GM18909 (cell line): ENCODE data around the gene DNAJC1.
"Not testable (repeated sequence)": the region's sequence is repeated elsewhere in the genome, so short reads cannot be mapped to it uniquely, and the experiment has no call there.

Source experiments
- ATAC-seq: cut with Tn5 transposase; IDR thresholded peaks from one replicate; pipeline ENCODE4 v1.9.1; 2021; ENCODE audit warnings: mild to moderate bottlenecking; ENCODE audit not compliant: unreplicated experiment, poor library complexity

The DNAJC1 gene

DNA sequence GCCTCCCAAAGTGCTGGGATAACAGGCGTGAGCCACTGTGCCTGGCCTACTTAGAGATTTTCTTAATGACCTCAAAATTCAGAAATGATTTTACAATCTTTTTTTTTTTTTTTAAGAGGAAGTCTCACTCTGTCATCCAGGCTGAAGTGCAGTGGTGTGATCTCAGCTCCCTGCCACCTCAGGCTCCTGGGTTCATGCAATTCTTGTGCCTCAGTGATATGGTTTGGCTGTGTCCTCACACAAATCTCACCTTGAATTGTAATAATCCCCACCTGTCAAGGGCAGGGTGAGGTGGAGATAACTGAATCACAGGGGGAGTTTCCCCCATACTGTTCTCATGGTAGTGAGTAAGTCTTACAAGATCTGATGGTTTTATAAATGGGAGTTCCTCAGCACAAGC lies 159.9 kb downstream of the DNAJC1 start:
- ATAC-seq, result no peak

DNA sequence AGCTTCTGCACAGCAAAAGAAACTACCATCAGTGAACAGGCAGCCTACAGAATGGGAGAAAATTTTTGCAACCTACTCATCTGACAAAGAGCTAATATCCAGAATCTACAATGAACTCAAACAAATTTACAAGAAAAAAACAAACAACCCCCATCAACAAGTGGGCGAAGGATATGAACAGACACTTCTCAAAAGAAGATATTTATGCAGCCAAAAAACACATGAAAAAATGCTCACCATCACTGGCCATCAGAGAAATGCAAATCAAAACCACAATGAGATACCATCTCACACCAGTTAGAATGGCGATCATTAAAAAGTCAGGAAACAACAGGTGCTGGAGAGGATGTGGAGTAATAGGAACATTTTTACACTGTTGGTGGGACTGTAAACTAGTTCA lies 162.3 kb downstream of the DNAJC1 start:
- ATAC-seq, result not testable (repeated sequence)

DNA sequence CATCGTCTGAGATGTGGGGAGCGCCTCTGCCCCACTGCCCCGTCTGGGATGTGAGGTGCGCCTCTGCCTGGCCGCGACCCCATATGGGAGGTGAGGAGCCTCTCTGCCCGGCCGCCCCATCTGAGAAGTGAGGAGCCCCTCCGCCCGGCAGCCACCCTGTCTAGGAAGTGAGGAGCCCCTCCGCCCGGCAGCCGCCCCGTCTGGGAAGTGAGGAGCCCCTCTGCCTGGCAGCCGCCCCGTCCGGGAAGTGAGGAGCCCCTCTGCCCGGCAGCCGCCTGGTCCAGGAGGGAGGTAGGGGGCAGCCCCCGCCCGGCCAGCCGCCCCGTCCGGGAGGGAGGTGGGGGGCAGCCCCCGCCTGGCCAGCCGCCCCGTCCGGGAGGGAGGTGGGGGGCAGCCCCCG lies 166.0 kb downstream of the DNAJC1 start:
- not testable (repeated sequence) for ATAC-seq

DNA sequence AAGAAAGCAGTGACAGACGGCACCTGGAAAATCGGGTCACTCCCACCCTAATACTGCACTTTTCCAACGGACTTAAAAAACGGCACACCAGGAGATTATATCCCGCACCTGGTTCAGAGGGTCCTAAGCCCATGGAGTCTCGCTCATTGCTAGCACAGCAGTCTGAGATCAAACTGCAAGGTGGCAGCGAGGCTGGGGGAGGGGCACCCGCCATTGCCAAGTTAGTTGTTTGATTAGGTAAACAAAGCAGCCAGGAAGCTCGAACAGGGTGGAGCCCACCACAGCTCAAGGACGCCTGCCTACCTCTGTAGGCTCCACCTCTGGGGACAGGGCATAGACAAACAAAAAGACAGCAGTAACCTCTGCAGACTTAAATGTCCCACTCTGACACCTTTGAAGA lies 169.0 kb downstream of the DNAJC1 start:
- ATAC-seq, result not testable (repeated sequence)

DNA sequence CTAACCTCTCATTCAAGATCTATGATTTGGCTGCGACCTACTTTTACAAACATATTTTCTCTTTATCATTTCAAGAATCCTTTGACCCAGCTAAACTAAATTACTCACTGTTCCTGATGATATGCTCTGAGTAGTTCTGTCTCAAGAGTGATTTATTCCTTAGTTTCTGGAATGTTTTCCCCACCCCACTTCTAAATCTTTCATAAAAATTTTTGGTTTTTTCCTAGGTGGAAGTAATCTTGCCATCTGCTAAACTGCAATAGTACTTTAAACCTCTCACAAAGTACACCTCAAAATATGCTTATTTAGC lies 170.8 kb downstream of the DNAJC1 start:
- ATAC-seq, result no peak

DNA sequence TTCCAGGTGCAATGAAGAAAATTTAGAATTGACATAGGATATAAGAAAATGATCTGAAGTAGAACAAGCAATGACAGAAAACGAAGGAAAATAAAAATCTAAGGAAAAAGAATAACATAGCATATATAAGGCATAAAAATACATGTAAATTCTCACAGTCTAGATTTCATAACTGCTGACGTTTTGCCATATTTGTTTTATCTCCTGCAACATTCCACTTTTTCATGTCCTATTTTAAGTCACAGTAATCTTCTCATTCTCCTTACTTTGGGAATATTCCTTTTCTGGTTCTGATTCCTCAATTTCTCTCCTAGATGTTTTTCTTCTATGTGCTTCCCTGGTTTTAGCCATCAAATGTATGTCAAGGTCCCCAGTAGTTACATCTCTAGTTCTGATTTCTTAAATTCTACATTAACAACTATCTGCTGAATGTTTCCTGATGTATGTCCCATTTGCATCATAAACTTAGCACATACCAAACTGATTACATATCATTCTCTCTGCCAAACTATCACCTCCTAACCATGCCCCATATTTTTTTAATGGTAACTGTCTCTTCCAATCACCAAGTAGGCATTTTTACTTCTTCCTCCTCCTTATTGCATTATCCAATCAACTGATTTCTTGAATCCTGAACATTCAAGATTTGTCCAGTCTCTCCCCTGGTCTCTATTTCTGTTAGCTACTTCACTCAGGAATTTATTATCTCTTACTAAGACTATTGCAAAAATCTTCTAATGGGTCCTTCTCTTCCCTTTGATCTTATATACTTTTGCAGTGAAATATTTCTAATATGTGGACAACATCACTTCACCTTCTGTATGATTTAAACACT lies 171.3 kb downstream of the DNAJC1 start:
- no peak for ATAC-seq

DNA sequence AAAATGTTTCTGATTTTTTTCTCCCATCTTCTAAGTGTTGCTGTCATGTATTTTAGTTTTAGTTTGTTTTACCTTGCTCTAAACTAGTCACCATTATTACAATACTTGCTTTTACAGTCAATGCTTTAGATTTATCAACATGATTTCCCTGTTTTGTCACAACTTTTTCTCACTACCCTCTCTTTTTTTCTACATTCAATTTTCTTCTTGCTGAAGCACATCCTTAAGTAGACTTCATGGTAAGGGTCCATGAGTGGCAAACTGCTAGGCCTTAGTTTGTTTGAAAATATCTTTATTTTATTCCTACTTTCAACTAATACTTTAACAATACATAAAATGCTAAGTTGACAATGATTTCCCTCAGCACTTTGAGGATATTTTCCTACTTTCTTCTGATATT lies 173.5 kb downstream of the DNAJC1 start:
- no peak for ATAC-seq

DNA sequence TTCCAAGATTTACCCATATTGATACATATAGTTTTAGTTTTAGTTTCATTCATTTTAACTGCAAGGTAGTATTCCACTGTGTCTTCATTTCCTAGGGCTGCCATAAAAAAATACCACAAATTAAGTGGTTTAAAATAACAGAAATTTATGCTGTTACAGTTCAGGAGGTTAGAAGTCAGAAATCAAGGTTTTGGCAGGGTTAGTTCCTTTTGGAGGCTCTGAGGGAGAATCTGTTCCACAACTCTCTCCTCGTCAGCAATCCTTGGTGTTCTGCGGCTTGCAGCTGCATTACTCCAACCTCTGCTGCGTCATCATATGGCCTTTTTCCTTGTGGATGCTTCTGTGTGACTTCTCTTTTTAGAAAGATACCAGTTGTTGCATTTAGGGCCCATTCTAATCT lies 176.2 kb downstream of the DNAJC1 start:
- ATAC-seq, result no peak

DNA sequence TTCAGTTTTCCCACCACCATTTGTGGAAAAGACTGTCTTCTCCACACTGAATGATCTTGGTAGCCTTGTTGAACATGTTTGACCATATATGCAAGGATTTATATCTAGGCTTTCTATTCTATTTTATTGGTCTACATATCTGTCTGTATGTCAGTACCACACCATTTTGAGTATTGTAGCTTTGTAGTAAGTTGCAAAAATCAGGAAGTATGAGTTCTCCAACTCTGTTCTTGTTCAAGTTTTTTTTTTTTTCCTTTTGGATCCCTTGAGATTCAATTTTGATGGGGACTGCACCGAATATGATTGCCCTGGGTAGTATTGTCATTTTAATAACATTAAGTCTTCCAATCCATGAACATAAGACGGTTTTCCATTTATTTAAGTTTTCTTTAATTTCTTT lies 176.8 kb downstream of the DNAJC1 start:
- ATAC-seq, result no peak

DNA sequence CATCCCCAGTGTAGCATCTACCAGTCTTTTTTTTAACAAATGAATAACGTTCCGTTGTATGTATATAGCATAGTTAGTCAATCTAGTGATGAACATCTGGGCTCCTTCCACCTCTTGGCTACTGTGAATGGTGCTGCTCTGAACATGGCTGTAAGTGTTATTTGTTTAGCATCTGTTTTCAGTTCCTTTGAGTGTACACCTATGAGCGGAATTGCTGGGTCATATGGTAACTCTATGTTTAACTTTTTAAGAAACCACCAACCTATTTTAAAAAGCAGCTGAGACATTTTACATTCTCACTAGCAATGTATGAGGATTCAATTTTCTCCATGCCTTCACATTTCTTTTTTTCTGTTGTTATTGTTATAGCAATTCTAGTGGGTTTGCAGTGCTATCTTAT lies 178.2 kb downstream of the DNAJC1 start:
- ATAC-seq, result no peak

DNA sequence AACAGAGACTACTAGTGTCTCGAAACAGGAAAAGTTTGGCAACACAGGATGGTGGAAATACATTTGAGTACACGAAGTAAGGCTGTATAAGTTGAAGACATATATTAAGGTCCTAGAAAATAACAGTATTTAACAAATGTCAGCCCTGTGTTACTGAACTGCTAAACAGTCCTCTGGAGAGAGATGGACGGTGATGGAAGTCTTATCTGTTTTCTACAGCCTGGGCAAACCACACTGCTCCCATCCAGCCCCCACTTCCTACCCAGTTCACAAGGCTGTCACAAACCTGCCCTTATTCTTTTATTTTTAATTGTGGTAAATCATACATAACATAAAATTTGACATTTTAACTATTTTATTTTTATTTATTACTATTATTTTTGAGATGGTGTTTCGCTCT lies 179.1 kb downstream of the DNAJC1 start:
- ATAC-seq, result no peak

DNA sequence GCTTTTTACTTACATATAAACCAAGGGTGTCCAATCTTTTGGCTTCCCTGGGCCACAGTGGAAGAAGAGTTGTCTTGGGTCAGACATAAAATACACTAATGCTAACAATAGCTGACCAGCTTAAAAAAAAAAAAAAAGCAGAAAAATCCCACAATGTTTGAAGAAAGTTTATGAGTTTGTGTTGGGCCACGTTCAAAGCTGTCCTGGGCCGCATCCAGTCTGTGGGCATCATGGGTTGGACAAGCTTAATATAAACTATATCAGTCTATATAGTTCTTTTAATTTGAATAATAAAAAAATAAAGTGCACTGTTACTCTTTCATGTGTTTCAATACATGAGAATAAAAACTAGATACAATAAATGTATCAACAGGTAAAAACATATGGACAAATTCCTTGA lies 179.9 kb downstream of the DNAJC1 start:
- no peak for ATAC-seq

DNA sequence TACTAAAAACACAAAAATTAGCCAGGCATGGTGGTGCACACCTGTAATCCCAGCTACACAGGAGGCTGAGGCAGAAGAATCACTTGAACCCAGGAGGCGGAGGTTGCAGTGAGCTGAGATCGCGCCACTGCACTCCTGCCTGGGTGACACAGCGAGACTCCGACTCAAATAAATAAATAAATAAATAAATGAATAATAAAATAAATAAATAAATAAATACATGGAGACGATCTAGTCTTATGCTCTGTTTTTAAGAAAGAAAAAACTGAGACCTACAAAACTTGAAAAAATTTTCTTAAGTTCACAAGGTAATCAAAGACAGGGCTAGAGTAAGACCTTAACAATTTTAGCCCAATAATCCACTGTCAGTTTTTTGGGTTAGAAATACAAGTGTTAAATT lies 181.3 kb downstream of the DNAJC1 start:
- not testable (repeated sequence) for ATAC-seq

DNA sequence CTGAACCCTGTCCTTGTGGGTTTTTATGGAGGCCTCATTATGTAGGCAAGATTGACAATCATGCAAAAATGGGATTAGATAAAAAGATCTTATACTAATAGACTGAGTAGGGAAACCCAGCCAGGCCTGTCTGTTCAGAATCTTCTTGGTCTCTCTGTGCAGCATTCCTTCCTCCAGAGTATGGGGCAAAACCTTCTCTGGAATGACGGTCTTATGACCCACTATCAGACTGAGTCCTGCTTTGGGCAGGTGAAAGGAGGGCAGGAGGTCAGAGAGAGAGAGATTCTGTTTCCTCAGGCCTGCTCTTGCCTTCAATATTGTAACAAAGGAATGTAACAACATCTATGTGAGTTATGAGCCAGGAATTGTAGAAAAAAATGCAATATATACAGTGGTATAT lies 182.6 kb downstream of the DNAJC1 start:
- no peak for ATAC-seq

DNA sequence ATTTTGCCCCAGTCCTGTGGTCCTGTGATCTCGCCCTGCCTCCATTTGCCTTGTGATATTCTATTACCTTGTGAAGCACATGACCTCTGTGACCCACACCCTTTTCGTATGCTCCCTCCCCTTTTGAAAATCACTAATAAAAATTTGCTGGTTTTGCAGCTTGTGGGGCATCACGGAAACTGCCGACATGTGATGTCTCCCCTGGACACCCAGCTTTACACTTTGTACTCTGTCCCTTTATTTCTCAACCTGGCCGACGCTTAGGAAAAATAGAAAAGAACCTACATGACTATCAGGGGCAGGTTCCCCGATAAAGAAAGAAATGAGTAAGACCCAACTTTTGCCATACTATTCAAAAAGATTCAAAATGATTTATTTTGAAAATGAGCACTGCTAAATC lies 185.1 kb downstream of the DNAJC1 start:
- ATAC-seq, result not testable (repeated sequence)

DNA sequence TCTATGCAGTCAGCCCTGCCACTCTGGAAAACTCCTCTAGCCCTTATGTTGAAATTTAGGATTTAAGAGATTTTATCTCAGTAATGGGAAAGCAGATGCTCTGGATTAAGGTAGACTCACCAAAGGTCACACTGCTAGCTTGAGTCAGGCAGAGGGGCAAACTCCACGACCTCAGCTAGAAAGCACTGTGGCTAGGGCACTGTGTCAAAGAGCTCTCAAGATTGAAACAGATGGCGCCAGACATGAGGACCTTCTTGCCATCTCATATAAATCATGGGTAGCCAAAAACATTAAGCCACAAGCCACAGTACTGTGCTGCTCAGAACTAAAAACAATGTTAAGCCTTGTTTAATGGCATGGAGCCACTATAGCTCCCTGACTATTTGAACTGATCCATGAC lies 188.7 kb downstream of the DNAJC1 start:
- ATAC-seq, result no peak

DNA sequence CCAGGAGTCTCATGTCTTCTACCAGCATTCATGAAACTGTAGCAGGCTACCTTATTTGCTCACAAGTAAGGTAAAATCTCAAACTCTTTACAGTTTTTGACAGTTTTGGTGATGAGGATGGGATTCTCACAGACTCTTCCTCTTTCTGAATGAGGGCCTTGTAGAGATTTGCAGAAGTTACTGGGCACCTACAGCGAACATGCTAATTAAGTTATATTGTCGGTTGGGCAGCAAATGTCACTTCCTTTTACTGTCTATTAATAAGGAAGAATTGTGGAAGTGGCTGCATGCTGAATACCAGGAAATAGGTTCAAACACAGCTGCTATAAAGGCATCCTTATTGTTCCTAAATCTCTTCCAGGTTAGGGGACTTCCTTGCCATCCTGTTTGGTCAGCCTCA lies 189.6 kb downstream of the DNAJC1 start:
- no peak for ATAC-seq

DNA sequence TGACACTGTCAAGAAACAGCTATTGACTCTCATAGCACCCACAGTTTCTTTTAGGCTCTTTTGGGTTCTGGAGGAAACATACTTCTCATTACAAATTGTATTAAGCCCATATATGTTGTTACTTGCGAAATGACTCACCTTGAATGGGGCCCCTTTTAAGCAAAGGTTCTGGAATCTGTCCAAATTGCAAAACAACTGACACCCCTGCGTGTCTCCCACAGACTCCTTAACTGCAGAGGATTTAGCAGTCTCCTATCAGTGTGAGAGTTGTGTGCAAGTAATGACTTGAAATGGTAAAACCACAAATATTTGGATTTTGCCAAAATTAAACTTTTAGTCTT lies 192.3 kb downstream of the DNAJC1 start:
- no peak for ATAC-seq

DNA sequence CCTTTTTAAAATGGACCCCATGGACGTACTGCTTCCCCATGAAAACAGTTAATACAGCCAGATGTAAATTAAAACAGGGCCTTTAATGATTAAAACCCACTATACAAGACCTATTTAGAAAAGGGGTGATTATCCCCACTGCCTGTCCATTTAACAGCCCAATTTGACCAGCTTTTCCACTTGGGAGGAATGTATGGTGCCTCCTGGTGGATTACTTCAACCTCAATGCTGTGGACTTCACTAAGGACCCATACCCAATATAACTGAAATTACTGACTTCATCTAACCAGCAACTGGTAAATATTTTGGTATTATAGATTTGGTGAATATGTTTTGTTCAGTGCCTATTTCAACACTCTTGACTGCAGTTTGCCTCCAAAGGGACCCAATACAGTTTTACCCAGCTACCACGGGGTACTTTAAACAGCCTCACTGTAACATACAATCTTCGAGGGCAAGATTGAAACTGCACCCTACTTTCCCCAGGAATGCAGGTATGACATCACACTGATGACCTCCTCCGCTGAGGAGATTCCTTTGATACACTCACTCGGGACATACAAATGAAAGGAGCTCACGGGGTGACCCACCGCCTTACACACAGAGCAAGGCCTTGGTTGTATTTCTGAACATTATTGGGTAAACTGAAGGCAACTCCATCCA lies 192.8 kb downstream of the DNAJC1 start:
- ATAC-seq, result no peak

DNA sequence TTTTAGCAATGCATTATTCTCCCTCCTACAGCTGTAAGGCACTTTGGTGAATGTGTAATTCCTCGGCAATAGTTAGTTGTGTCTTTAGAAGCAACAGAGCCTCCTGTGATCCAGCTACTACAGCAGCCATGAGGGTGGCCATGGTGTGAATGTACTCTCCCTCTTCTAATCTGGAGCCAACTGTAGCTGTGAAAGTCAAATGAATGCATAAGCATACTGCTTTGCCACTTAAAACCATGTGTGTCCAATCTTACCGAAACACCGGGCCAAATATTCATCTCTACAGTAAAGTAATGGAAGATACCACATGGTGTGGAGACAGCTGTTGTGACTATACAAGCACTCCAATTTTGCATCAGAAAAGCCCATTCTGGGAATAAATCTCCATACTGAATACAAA lies 195.0 kb downstream of the DNAJC1 start:
- no peak for ATAC-seq

DNA sequence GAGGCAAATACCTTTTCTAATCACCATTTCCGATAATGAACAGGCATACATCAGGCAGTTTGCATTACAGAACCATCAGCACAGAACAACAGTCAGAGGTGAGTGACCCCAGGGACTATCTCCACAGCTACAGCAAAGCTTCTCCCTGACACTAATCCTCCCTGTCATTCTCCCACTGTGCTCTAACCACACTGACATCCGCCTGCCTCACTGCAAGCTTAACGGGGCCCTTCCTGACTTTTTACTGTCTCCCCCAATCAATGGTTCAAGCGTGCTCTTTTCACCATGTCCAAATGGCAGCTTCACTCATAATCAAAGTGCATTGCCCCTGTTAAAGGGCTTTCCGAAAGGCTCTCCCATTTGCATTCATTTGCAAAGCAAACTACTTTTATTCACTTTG lies 196.3 kb downstream of the DNAJC1 start:
- ATAC-seq, result no peak

DNA sequence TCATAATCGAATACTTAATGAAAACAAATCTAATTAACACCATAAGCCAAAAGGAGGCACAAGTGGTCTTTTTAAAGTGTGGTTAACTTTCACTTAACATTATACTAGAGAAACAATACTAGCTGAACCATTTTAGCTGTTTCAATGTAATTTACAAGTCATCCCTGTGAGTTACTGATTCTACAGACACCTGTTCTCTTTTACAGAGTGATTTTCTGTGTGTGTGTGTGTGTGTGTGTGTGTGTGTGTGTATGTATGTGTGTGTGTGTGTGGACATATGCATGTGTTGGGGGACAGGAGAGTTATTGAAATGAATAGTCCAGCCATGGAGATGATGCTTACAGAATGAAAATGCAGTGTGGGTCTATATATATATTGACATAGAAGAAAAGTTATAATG lies 200.2 kb downstream of the DNAJC1 start:
- ATAC-seq, result no peak
